Effector CD4-positive, alpha-beta T cell (primary cell): ENCODE data around the gene CHRNA5.

ENCODE experiments used
- DNase-seq: peaks from one replicate; pipeline ENCODE4 v3.0.0-alpha.2; 2020

Gene CHRNA5

GRCh38 chr15:78620527-78621421 is 55.5 kb downstream of the CHRNA5 start, which contains the start of gene CHRNA3:
TSS of gene CHRNA3 (minus strand) at chr15:78620996. CDS start at chr15:78620794, 202 bp downstream.
- no peak for DNase-seq

- no peak for DNase-seq
Measured at GRCh38 chr15:78621810-78622402, 56.6 kb downstream of the CHRNA5 start.

GRCh38 chr15:78623786-78624497 is 58.6 kb downstream of the CHRNA5 start:
- DNase-seq = no peak

GRCh38 chr15:78624651-78625590 is 59.6 kb downstream of the CHRNA5 start:
- no peak for DNase-seq

GRCh38 chr15:78625606-78626280 is 60.4 kb downstream of the CHRNA5 start:
- DNase-seq = no peak

- DNase-seq = no peak
Measured at GRCh38 chr15:78626381-78626995, 61.2 kb downstream of the CHRNA5 start.

- no peak for DNase-seq
Measured at GRCh38 chr15:78627348-78627747, 62.0 kb downstream of the CHRNA5 start.

GRCh38 chr15:78628227-78628626 is 62.9 kb downstream of the CHRNA5 start:
- DNase-seq = no peak

- no peak for DNase-seq
Measured at GRCh38 chr15:78629031-78629715, 63.9 kb downstream of the CHRNA5 start.

- no peak for DNase-seq
Measured at GRCh38 chr15:78629716-78630065, 64.4 kb downstream of the CHRNA5 start.

- no peak for DNase-seq
Measured at GRCh38 chr15:78630886-78631633, 65.7 kb downstream of the CHRNA5 start.

GRCh38 chr15:78633348-78633747 is 68.0 kb downstream of the CHRNA5 start:
- DNase-seq = no peak

- DNase-seq = no peak
Measured at GRCh38 chr15:78634210-78635145, 69.2 kb downstream of the CHRNA5 start.

- no peak for DNase-seq
Measured at GRCh38 chr15:78635346-78635745, 70.0 kb downstream of the CHRNA5 start.

- DNase-seq = no peak
Measured at GRCh38 chr15:78636378-78636859, 71.1 kb downstream of the CHRNA5 start.

GRCh38 chr15:78637776-78638435 is 72.6 kb downstream of the CHRNA5 start:
- no peak for DNase-seq

GRCh38 chr15:78638658-78639314 is 73.5 kb downstream of the CHRNA5 start:
- peak; percentile 10 for DNase-seq
